IMR-90 (cell line): Measurements from ENCODE around the gene NSL1.

Experiments used
- BHLHE40 ChIP-seq: fragments of 150-350 bp; IDR thresholded peaks from 2 replicates; pipeline ENCODE4 v1.6.1; 2016; ENCODE audit warnings: mild to moderate bottlenecking, low read depth, low read length
- CEBPB ChIP-seq: IDR thresholded peaks from 2 replicates; pipeline ENCODE4 v1.6.1; 2012; ENCODE audit warnings: low read depth, low read length, improper control_type of control experiment
- ELK1 ChIP-seq: fragments of 150-350 bp; IDR thresholded peaks from 2 replicates; pipeline ENCODE4 v1.6.1; 2016; ENCODE audit warnings: low read depth, mild to moderate bottlenecking, low read length, moderate library complexity, borderline replicate concordance
- FOS ChIP-seq: fragments of 150-350 bp; IDR thresholded peaks from 2 replicates; pipeline ENCODE4 v1.6.1; 2016; ENCODE audit warnings: low read depth, low read length
- MAZ ChIP-seq: IDR thresholded peaks from 2 replicates; pipeline ENCODE4 v1.6.1; 2012; ENCODE audit warnings: low read depth, mild to moderate bottlenecking, low read length, improper control_type of control experiment, moderate library complexity, borderline replicate concordance
- MXI1 ChIP-seq: IDR thresholded peaks from 2 replicates; pipeline ENCODE4 v1.6.1; 2012; ENCODE audit warnings: low read depth, mild to moderate bottlenecking, low read length, moderate library complexity, borderline replicate concordance
- NFE2L2 ChIP-seq: fragments of 150-350 bp; IDR thresholded peaks from 2 replicates; pipeline ENCODE4 v1.6.1; 2016; ENCODE audit warnings: low read depth, mild to moderate bottlenecking, low read length
- POLR2A ChIP-seq: IDR thresholded peaks from 2 replicates; pipeline ENCODE4 v1.6.1; 2012; ENCODE audit warnings: mild to moderate bottlenecking, low read depth, low read length
- RAD21 ChIP-seq: IDR thresholded peaks from 2 replicates; pipeline ENCODE4 v1.6.1; 2012; ENCODE audit warnings: low read length, improper control_type of control experiment
- RFX5 ChIP-seq: IDR thresholded peaks from 2 replicates; pipeline ENCODE4 v1.8.0; 2012; ENCODE audit warnings: low read depth, mild to moderate bottlenecking, low read length, moderate library complexity
- SMC3 ChIP-seq: fragments of 150-350 bp; IDR thresholded peaks from 2 replicates; pipeline ENCODE4 v1.6.1; 2016; ENCODE audit warnings: low read depth, mild to moderate bottlenecking, antibody characterized with exemption, low read length, moderate library complexity
- TF ChIP-seq, protein P1 (sequence below): conservative IDR thresholded peaks from 2 replicates; pipeline ENCODE4 v1.5.1; 2012; ENCODE audit warnings: mild to moderate bottlenecking, low read depth, low read length, improper control_type of control experiment
- TF ChIP-seq, protein P2 (sequence below): fragments of 150-350 bp; IDR thresholded peaks from 2 replicates; pipeline ENCODE4 v1.6.1; 2017; ENCODE audit warnings: mild to moderate bottlenecking, antibody characterized with exemption, low read length, low read depth

DNA sequence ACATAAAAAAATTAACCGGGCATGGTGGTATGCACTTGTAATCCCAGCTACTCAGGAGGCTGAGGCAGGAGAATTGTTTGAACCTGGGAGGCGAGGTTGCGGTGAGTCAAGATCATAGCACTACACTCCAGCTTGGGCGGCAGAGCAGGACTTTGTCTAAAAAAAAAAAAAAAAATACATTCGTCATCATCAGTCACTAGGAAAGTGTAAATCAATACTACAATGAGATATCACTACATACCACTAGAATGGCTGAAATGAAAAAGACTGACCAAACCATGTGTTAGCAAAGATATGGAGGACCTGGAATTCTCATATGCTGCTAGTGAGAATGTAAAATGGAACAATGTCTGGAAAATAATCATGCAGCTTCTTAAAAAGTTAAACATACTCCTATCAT lies 46.6 kb upstream of the NSL1 start:
- TF ChIP-seq, protein P1, sequence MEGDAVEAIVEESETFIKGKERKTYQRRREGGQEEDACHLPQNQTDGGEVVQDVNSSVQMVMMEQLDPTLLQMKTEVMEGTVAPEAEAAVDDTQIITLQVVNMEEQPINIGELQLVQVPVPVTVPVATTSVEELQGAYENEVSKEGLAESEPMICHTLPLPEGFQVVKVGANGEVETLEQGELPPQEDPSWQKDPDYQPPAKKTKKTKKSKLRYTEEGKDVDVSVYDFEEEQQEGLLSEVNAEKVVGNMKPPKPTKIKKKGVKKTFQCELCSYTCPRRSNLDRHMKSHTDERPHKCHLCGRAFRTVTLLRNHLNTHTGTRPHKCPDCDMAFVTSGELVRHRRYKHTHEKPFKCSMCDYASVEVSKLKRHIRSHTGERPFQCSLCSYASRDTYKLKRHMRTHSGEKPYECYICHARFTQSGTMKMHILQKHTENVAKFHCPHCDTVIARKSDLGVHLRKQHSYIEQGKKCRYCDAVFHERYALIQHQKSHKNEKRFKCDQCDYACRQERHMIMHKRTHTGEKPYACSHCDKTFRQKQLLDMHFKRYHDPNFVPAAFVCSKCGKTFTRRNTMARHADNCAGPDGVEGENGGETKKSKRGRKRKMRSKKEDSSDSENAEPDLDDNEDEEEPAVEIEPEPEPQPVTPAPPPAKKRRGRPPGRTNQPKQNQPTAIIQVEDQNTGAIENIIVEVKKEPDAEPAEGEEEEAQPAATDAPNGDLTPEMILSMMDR, result no peak
- TF ChIP-seq POLR2A (no peak), RAD21 (no peak), CEBPB (no peak), MAZ (no peak), MXI1 (no peak), RFX5 (no peak), NFE2L2 (no peak), FOS (no peak), BHLHE40 (no peak), ELK1 (no peak), SMC3 (no peak)
- TF ChIP-seq, protein P2, sequence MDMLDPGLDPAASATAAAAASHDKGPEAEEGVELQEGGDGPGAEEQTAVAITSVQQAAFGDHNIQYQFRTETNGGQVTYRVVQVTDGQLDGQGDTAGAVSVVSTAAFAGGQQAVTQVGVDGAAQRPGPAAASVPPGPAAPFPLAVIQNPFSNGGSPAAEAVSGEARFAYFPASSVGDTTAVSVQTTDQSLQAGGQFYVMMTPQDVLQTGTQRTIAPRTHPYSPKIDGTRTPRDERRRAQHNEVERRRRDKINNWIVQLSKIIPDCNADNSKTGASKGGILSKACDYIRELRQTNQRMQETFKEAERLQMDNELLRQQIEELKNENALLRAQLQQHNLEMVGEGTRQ, result no peak
